HEK293 (cell line): Measurements from ENCODE around the gene LAMC2.

Source experiments
- CTCF ChIA-PET: fragments of 350-600 bp; formaldehyde crosslinking; extraction: SDS; loops from one replicate; lab custom pipeline; 2021; ENCODE audit warnings: antibody characterized with exemption; lab: Yijun Ruan, JAX
- POLR2A ChIA-PET: fragments of 300-600 bp; formaldehyde crosslinking; extraction: SDS; loops from one replicate; lab custom pipeline; 2020; ENCODE audit warnings: antibody characterized with exemption, inconsistent platforms; lab: Yijun Ruan, JAX
- H3K27ac ChIP-seq: fragments of 200-500 bp; sonication (Bioruptor generic); 2 replicates; pipeline ENCODE4 v1.5.1; 2014; ENCODE audit warnings: low read depth, low read length, control low read depth, inconsistent platforms; ENCODE audit errors: extremely low read depth
- H3K36me3 ChIP-seq, 2 experiments: fragments of 200-500 bp in 1 of 2; sonication (Bioruptor generic) in 1 of 2; 1 replicate in 1 of 2; 2 replicates in 1 of 2; pipeline ENCODE4 v1.5.1; 2014 to 2017; ENCODE audit warnings: inconsistent platforms in 2 of 2, low read length in 2 of 2; ENCODE audit not compliant: control insufficient read depth in 2 of 2, insufficient read depth in 1 of 2
- H3K4me1 ChIP-seq: fragments of 200-500 bp; sonication (Bioruptor generic); 2 replicates; pipeline ENCODE4 v1.5.1; 2014; ENCODE audit warnings: mild to moderate bottlenecking, low read length, inconsistent platforms; ENCODE audit not compliant: control insufficient read depth, insufficient read depth
- H3K4me3 ChIP-seq: 2 replicates; pipeline ENCODE4 v1.5.1; 2011; ENCODE audit warnings: low read depth, mild to moderate bottlenecking, control low read depth, low read length, moderate library complexity
- H3K9me3 ChIP-seq: fragments of 200-500 bp; sonication (Bioruptor generic); 2 replicates; pipeline ENCODE4 v1.5.1; 2014; ENCODE audit warnings: low read depth, low read length, inconsistent platforms; ENCODE audit not compliant: control insufficient read depth, insufficient read depth
- BCL11A ChIP-seq: fragments of 450-650 bp; formaldehyde crosslinking; IDR thresholded peaks from 2 replicates; pipeline ENCODE4 v1.5.1; 2016; ENCODE audit warnings: low read depth, missing biosample characterization, missing genetic modification characterization
- EGR2 ChIP-seq: fragments of 450-650 bp; formaldehyde crosslinking; IDR thresholded peaks from 2 replicates; pipeline ENCODE4 v1.5.1; 2016; ENCODE audit warnings: low read depth, missing biosample characterization, missing genetic modification characterization
- GLI4 ChIP-seq: fragments of 450-650 bp; formaldehyde crosslinking; IDR thresholded peaks from 2 replicates; pipeline ENCODE4 v1.5.1; 2016; ENCODE audit warnings: missing biosample characterization, missing genetic modification characterization
- HOXA7 ChIP-seq: sonication (generic); formaldehyde crosslinking; IDR thresholded peaks from 2 replicates; pipeline ENCODE4 v1.8.1; 2022; ENCODE audit warnings: missing genetic modification reagents, borderline replicate concordance
- IKZF3 ChIP-seq: fragments of 450-650 bp; IDR thresholded peaks from 2 replicates; pipeline ENCODE4 v1.5.0; 2018; ENCODE audit warnings: missing biosample characterization, mild to moderate bottlenecking, missing genetic modification characterization, moderate library complexity
- OVOL3 ChIP-seq: fragments of 450-650 bp; formaldehyde crosslinking; IDR thresholded peaks from 2 replicates; pipeline ENCODE4 v1.5.1; 2016; ENCODE audit warnings: missing biosample characterization, missing genetic modification characterization
- PRDM1 ChIP-seq: fragments of 450-650 bp; formaldehyde crosslinking; IDR thresholded peaks from 2 replicates; pipeline ENCODE4; 2016; ENCODE audit warnings: missing biosample characterization, missing genetic modification characterization
- PRDM2 ChIP-seq: fragments of 450-650 bp; formaldehyde crosslinking; IDR thresholded peaks from 2 replicates; pipeline ENCODE4 v1.5.1; 2016; ENCODE audit warnings: missing biosample characterization, missing genetic modification characterization, borderline replicate concordance
- SP3 ChIP-seq: fragments of 450-650 bp; formaldehyde crosslinking; IDR thresholded peaks from 2 replicates; pipeline ENCODE4 v1.5.1; 2016; ENCODE audit warnings: missing biosample characterization, missing genetic modification characterization
- TRIM28 ChIP-seq: IDR thresholded peaks from 2 replicates; pipeline ENCODE4 v1.6.1; 2011; ENCODE audit warnings: low read length, control low read depth, borderline replicate concordance
- ZBTB6 ChIP-seq: fragments of 450-650 bp; formaldehyde crosslinking; IDR thresholded peaks from 2 replicates; pipeline ENCODE4 v1.5.1; 2017; ENCODE audit warnings: missing biosample characterization, missing genetic modification characterization
- ZBTB8A ChIP-seq: fragments of 450-650 bp; formaldehyde crosslinking; IDR thresholded peaks from 2 replicates; pipeline ENCODE4 v1.5.1; 2016; ENCODE audit warnings: missing biosample characterization, missing genetic modification characterization
- ZNF16 ChIP-seq: fragments of 450-650 bp; formaldehyde crosslinking; IDR thresholded peaks from 2 replicates; pipeline ENCODE4 v1.5.1; 2016; ENCODE audit warnings: low read depth, missing biosample characterization, missing genetic modification characterization
- ZNF18 ChIP-seq: fragments of 450-650 bp; formaldehyde crosslinking; IDR thresholded peaks from 2 replicates; pipeline ENCODE4 v1.5.1; 2016; ENCODE audit warnings: missing biosample characterization, missing genetic modification characterization
- ZNF24 ChIP-seq: fragments of 450-650 bp; formaldehyde crosslinking; IDR thresholded peaks from 2 replicates; pipeline ENCODE4 v1.5.1; 2016; ENCODE audit warnings: missing biosample characterization, missing genetic modification characterization
- ZNF510 ChIP-seq: fragments of 450-650 bp; formaldehyde crosslinking; IDR thresholded peaks from 2 replicates; pipeline ENCODE4 v1.5.1; 2018; ENCODE audit warnings: mild to moderate bottlenecking, missing genetic modification characterization, missing biosample characterization; ENCODE audit not compliant: insufficient replicate concordance
- ZNF560 ChIP-seq: fragments of 450-650 bp; formaldehyde crosslinking; IDR thresholded peaks from 2 replicates; pipeline ENCODE4 v1.5.1; 2017; ENCODE audit warnings: missing biosample characterization, missing genetic modification characterization, borderline replicate concordance
- ZNF600 ChIP-seq: fragments of 450-650 bp; formaldehyde crosslinking; IDR thresholded peaks from 2 replicates; pipeline ENCODE4 v1.5.1; 2016; ENCODE audit warnings: missing biosample characterization, missing genetic modification characterization
- ZNF624 ChIP-seq: fragments of 450-650 bp; formaldehyde crosslinking; IDR thresholded peaks from 2 replicates; pipeline ENCODE4 v1.5.1; 2017; ENCODE audit warnings: missing biosample characterization, missing genetic modification characterization
- ZNF701 ChIP-seq: fragments of 450-650 bp; formaldehyde crosslinking; IDR thresholded peaks from 2 replicates; pipeline ENCODE4 v1.5.1; 2016; ENCODE audit warnings: missing biosample characterization, missing genetic modification characterization
- ZNF776 ChIP-seq: fragments of 450-650 bp; formaldehyde crosslinking; IDR thresholded peaks from 2 replicates; pipeline ENCODE4 v1.5.0; 2017; ENCODE audit warnings: missing biosample characterization, missing genetic modification characterization, borderline replicate concordance
- ZNF830 ChIP-seq: fragments of 450-650 bp; IDR thresholded peaks from 2 replicates; pipeline ENCODE4 v1.5.0; 2018; ENCODE audit warnings: missing biosample characterization, missing genetic modification characterization, low read depth, mild to moderate bottlenecking, moderate library complexity

Gene LAMC2

GRCh38 chr1:183142171-183142570, 43.9 kb upstream of the LAMC2 start (continued):
- no peak for TF ChIP-seq ZNF701 (tag by site-specific recombination)
- no peak for TF ChIP-seq ZNF24 (tag by site-specific recombination)
- no peak for TF ChIP-seq OVOL3 (tag by site-specific recombination)
- TF ChIP-seq ZNF600 (tag by site-specific recombination) = no peak
- TF ChIP-seq HOXA7 (CRISPR knock-in tag) = no peak
- TF ChIP-seq ZNF16 (tag by site-specific recombination) = no peak
- TF ChIP-seq, all 188 proteins: peak for 0

GRCh38 chr1:183143576-183144315, 42.3 kb upstream of the LAMC2 start:
- Histone ChIP-seq H3K4me3 (no peak overlapping the region), H3K36me3 (peaks cover 1 to 49% of the 10 kb centered on the region in 2 experiments; a peak in 2 of 3 replicates), H3K4me1 (no peaks in the 10 kb centered on the region), H3K9me3 (no peaks in the 10 kb centered on the region), H3K27ac (no peak overlapping the region)
- ChIA-PET CTCF (interaction anchor here (1.8 kb wide), 1 partner anchor 181 kb away, joined by 6 read pairs; no protein-coding TSS in a partner anchor), POLR2A (no interaction called here)
- TF ChIP-seq ZNF776 (tag by site-specific recombination) (no peak), EGR2 (tag by site-specific recombination) (no peak), ZNF510 (no peak), BCL11A (tag by site-specific recombination) (no peak), ZBTB8A (tag by site-specific recombination) (no peak), PRDM2 (tag by site-specific recombination) (no peak), PRDM1 (tag by site-specific recombination) (no peak), TRIM28 (no peak), SP3 (tag by site-specific recombination) (no peak), ZNF18 (tag by site-specific recombination) (no peak), ZNF624 (tag by site-specific recombination) (no peak), ZNF830 (tag by site-specific recombination) (no peak), GLI4 (tag by site-specific recombination) (no peak), ZNF560 (no peak), IKZF3 (tag by site-specific recombination) (no peak), ZBTB6 (tag by site-specific recombination) (no peak)
